ENCODE results near the gene MMS22L.

Gene MMS22L

GRCh38 chr6:97154015-97154414 is 129.0 kb downstream of the MMS22L start:
- in situ Hi-C loops (cut with HindIII; ENCODE audit: low sequenced_read_pairs) = no loop called here

- in situ Hi-C loops (cut with HindIII; ENCODE audit: low sequenced_read_pairs) = no loop called here
Observed at GRCh38 chr6:97151601-97152000, 131.4 kb downstream of the MMS22L start.

GRCh38 chr6:97150932-97151331 is 132.1 kb downstream of the MMS22L start:
- in situ Hi-C loops (cut with HindIII; ENCODE audit: low sequenced_read_pairs) = no loop called here

GRCh38 chr6:97147421-97147820 is 135.6 kb downstream of the MMS22L start:
- in situ Hi-C loops (cut with HindIII; ENCODE audit: low sequenced_read_pairs) = no loop called here

GRCh38 chr6:97145691-97146090 is 137.3 kb downstream of the MMS22L start:
- in situ Hi-C loops (cut with HindIII; ENCODE audit: low sequenced_read_pairs) = no loop called here

- in situ Hi-C loops (cut with HindIII; ENCODE audit: low sequenced_read_pairs) = no loop called here
Observed at GRCh38 chr6:97141756-97142155, 141.3 kb downstream of the MMS22L start.

- in situ Hi-C loops (cut with HindIII; ENCODE audit: low sequenced_read_pairs) = no loop called here
Observed at GRCh38 chr6:97138581-97138980, 144.4 kb downstream of the MMS22L start.

GRCh38 chr6:97136626-97137358 is 146.2 kb downstream of the MMS22L start:
- in situ Hi-C loops (cut with HindIII; ENCODE audit: low sequenced_read_pairs) = no loop called here

- in situ Hi-C loops (cut with HindIII; ENCODE audit: low sequenced_read_pairs) = no loop called here
Observed at GRCh38 chr6:97133067-97133466, 149.9 kb downstream of the MMS22L start.

- in situ Hi-C loops (cut with HindIII; ENCODE audit: low sequenced_read_pairs) = no loop called here
Observed at GRCh38 chr6:97129106-97129505, 153.9 kb downstream of the MMS22L start.

GRCh38 chr6:97128507-97128906 is 154.5 kb downstream of the MMS22L start:
- in situ Hi-C loops (cut with HindIII; ENCODE audit: low sequenced_read_pairs) = no loop called here

GRCh38 chr6:97123652-97124051 is 159.4 kb downstream of the MMS22L start:
- in situ Hi-C loops (cut with HindIII; ENCODE audit: low sequenced_read_pairs) = no loop called here

- in situ Hi-C loops (cut with HindIII; ENCODE audit: low sequenced_read_pairs) = no loop called here
Observed at GRCh38 chr6:97123112-97123511, 159.9 kb downstream of the MMS22L start.

- in situ Hi-C loops (cut with HindIII; ENCODE audit: low sequenced_read_pairs) = no loop called here
Observed at GRCh38 chr6:97120511-97120910, 162.5 kb downstream of the MMS22L start.

- in situ Hi-C loops (cut with HindIII; ENCODE audit: low sequenced_read_pairs) = no loop called here
Observed at GRCh38 chr6:97114645-97115044, 168.4 kb downstream of the MMS22L start.

GRCh38 chr6:97113170-97113569 is 169.8 kb downstream of the MMS22L start:
- in situ Hi-C loops (cut with HindIII; ENCODE audit: low sequenced_read_pairs) = no loop called here

GRCh38 chr6:97111243-97111642 is 171.8 kb downstream of the MMS22L start:
- in situ Hi-C loops (cut with HindIII; ENCODE audit: low sequenced_read_pairs) = no loop called here

- in situ Hi-C loops (cut with HindIII; ENCODE audit: low sequenced_read_pairs) = no loop called here
Observed at GRCh38 chr6:97110626-97111025, 172.4 kb downstream of the MMS22L start.

GRCh38 chr6:97110149-97110548 is 172.9 kb downstream of the MMS22L start:
- in situ Hi-C loops (cut with HindIII; ENCODE audit: low sequenced_read_pairs) = no loop called here

- in situ Hi-C loops (cut with HindIII; ENCODE audit: low sequenced_read_pairs) = no loop called here
Observed at GRCh38 chr6:97109444-97109843, 173.6 kb downstream of the MMS22L start.

GRCh38 chr6:97102145-97102790 is 180.7 kb downstream of the MMS22L start:
- in situ Hi-C loops (cut with HindIII; ENCODE audit: low sequenced_read_pairs) = no loop called here

- in situ Hi-C loops (cut with HindIII; ENCODE audit: low sequenced_read_pairs) = no loop called here
Observed at GRCh38 chr6:97100696-97101095, 182.3 kb downstream of the MMS22L start.

Data from endothelial cell of hepatic sinusoid (primary cell).